ENCODE data around the gene RGS5. TPM values are rescaled to one million over a fixed set of nuclear protein-coding genes. Genes with fewer than 3 reads are reported as not detected.

RGS5 gene
- total RNA-seq, 1 experiment from 2014 or later: 4.6 TPM

DNA sequence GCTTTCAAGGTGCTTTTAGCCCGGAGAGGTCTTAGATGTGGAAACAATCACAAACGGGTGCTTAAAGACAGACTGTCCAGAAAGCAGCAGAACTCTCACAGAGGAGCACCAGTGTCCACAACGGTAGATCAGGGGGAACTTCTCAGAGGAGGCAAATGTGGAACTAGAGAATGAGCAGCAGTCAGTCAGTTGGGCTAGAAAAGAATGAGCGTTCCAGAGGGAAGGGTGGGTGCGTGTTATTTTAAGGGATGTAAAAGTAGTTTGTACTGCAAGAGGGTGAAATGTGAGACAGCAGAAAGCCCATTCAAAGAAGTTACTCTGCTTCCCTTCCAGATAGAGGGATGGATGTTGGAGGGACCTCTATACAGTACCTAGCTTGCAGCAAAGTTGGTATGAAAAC lies 30.9 kb downstream of the RGS5 start:
- Histone ChIP-seq H3K9me2 (ENCODE audit: insufficient read depth) (no peaks in the 10 kb centered on the region), H2AFZ (ENCODE audit: low read depth, low read length, poor library complexity, severe bottlenecking) (no peak overlapping the region), H3K27me3 (ENCODE audit: insufficient read depth, low read length) (no peaks in the 10 kb centered on the region), H3K9me3 (ENCODE audit: control insufficient read depth in 1 of 2, insufficient read depth in 1 of 2, low read depth in 1 of 2, low read length in 2 of 2) (no peaks in the 10 kb centered on the region), H3K36me3 (ENCODE audit: control insufficient read depth in 1 of 2, insufficient read depth in 2 of 2, low read length in 2 of 2) (no peaks in the 10 kb centered on the region), H3K9ac (ENCODE audit: low read length) (no peak overlapping the region), H3K4me3 (replicated peaks in 1 of 2; ENCODE audit: low read depth in 1 of 2, low read length in 2 of 2) (no peak overlapping the region), H3K79me2 (ENCODE audit: insufficient read depth, low read length) (no peaks in the 10 kb centered on the region), H3K4me2 (ENCODE audit: low read length) (no peak overlapping the region), H3K27ac (ENCODE audit: low read depth, low read length) (no peak overlapping the region), H4K20me1 (ENCODE audit: insufficient read depth) (no peaks in the 10 kb centered on the region), H3K4me1 (ENCODE audit: control insufficient read depth in 1 of 2, insufficient read depth in 2 of 2, low read length in 2 of 2) (peaks cover 14 to 18% of the 10 kb centered on the region in 2 experiments)
- intact Hi-C loops (cut with micrococcal nuclease): loop anchor here (5.0 kb wide), 1 partner anchor 145 kb away; no protein-coding TSS in a partner anchor
- TF ChIP-seq CBX3 (IDR thresholded peaks at IDR 0.05; ENCODE audit: low read depth) (no peak), POLR2AphosphoS5 (IDR thresholded peaks at IDR 0.05; ENCODE audit: low read depth, low read length) (no peak), SRF (IDR thresholded peaks at IDR 0.05; ENCODE audit: low read depth) (no peak), EZH2 (IDR thresholded peaks at IDR 0.05) (no peak), RAD21 (IDR thresholded peaks at IDR 0.05; ENCODE audit: low read depth) (no peak)
- TF ChIP-seq, protein P1, sequence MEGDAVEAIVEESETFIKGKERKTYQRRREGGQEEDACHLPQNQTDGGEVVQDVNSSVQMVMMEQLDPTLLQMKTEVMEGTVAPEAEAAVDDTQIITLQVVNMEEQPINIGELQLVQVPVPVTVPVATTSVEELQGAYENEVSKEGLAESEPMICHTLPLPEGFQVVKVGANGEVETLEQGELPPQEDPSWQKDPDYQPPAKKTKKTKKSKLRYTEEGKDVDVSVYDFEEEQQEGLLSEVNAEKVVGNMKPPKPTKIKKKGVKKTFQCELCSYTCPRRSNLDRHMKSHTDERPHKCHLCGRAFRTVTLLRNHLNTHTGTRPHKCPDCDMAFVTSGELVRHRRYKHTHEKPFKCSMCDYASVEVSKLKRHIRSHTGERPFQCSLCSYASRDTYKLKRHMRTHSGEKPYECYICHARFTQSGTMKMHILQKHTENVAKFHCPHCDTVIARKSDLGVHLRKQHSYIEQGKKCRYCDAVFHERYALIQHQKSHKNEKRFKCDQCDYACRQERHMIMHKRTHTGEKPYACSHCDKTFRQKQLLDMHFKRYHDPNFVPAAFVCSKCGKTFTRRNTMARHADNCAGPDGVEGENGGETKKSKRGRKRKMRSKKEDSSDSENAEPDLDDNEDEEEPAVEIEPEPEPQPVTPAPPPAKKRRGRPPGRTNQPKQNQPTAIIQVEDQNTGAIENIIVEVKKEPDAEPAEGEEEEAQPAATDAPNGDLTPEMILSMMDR (IDR thresholded peaks at IDR 0.05 in 2 of 3, conservative IDR thresholded peaks at IDR 0.05 in 1 of 3; ENCODE audit: borderline replicate concordance in 1 of 3, insufficient read depth in 1 of 3, low read depth in 2 of 3, low read length in 2 of 3): no peak
- TF ChIP-seq, protein P2, sequence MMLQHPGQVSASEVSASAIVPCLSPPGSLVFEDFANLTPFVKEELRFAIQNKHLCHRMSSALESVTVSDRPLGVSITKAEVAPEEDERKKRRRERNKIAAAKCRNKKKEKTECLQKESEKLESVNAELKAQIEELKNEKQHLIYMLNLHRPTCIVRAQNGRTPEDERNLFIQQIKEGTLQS (IDR thresholded peaks at IDR 0.05): no peak
- no TSS peak for BruUV-seq (replicated peaks)
- no peak for DNase-seq (ENCODE audit: low read depth, low spot score)
- POLR2A ChIA-PET: no interaction called here
- CTCF ChIA-PET: no interaction called here
- no peak for ATAC-seq
- RAD21 ChIA-PET (ENCODE audit: low non-redundant PET in 1 of 2, low total read pairs in 2 of 2, uncharacterized antibody in 2 of 2, unreplicated experiment in 2 of 2): no interaction called here

All from HCT116 (cell line).